Effector CD8-positive, alpha-beta T cell (primary cell): Measurements from ENCODE around the gene PAX2.

ENCODE experiments used
- DNase-seq: peaks from one replicate; lab custom pipeline; 2025; lab: John Stamatoyannopoulos, UW

PAX2 gene

GRCh38 chr10:100790761-100791208 lies 45.4 kb downstream of the PAX2 start:
- DNase-seq: no peak

GRCh38 chr10:100791369-100792058 lies 46.1 kb downstream of the PAX2 start:
- DNase-seq: no peak

GRCh38 chr10:100792574-100792973 lies 47.2 kb downstream of the PAX2 start:
- DNase-seq: no peak

GRCh38 chr10:100793055-100793454 lies 47.7 kb downstream of the PAX2 start:
- no peak for DNase-seq

- no peak for DNase-seq
Measured at GRCh38 chr10:100799881-100800280, 54.5 kb downstream of the PAX2 start.

GRCh38 chr10:100800931-100801330 lies 55.5 kb downstream of the PAX2 start:
- DNase-seq: no peak

- DNase-seq: no peak
Measured at GRCh38 chr10:100802196-100802595, 56.8 kb downstream of the PAX2 start.

- no peak for DNase-seq
Measured at GRCh38 chr10:100802607-100803006, 57.2 kb downstream of the PAX2 start.

GRCh38 chr10:100803492-100803891 lies 58.1 kb downstream of the PAX2 start:
- DNase-seq: no peak

- DNase-seq: no peak
Measured at GRCh38 chr10:100803908-100804307, 58.5 kb downstream of the PAX2 start.

GRCh38 chr10:100805543-100806355 lies 60.4 kb downstream of the PAX2 start:
- DNase-seq: no peak

GRCh38 chr10:100806356-100806645 lies 60.9 kb downstream of the PAX2 start:
- no peak for DNase-seq

GRCh38 chr10:100807241-100807951 lies 62.0 kb downstream of the PAX2 start:
- DNase-seq: no peak

- no peak for DNase-seq
Measured at GRCh38 chr10:100808876-100809275, 63.5 kb downstream of the PAX2 start.

GRCh38 chr10:100810091-100810834 lies 64.9 kb downstream of the PAX2 start:
- DNase-seq: no peak

GRCh38 chr10:100810835-100811116 lies 65.4 kb downstream of the PAX2 start:
- DNase-seq: no peak

- DNase-seq: no peak
Measured at GRCh38 chr10:100811261-100811660, 65.9 kb downstream of the PAX2 start.

GRCh38 chr10:100811752-100812750 lies 66.7 kb downstream of the PAX2 start:
- no peak for DNase-seq

- DNase-seq: no peak
Measured at GRCh38 chr10:100812978-100813377, 67.6 kb downstream of the PAX2 start.

GRCh38 chr10:100814751-100815474 lies 69.5 kb downstream of the PAX2 start:
- DNase-seq: no peak
